HL-60/S4 (cell line): ENCODE results near the gene ZNF827.

Source experiments
- in situ Hi-C: fragments of 300-500 bp; cut with MboI; formaldehyde crosslinking; loops from 2 replicates; pipeline ENCODE4 v1.14.3; 2022; ENCODE audit warnings: low sequenced_read_pairs

The ZNF827 gene

GRCh38 chr4:145723336-145723735, 215.3 kb downstream of the ZNF827 start:
- in situ Hi-C loops = no loop called here

GRCh38 chr4:145722561-145722960, 216.1 kb downstream of the ZNF827 start:
- in situ Hi-C loops = no loop called here

GRCh38 chr4:145720656-145721055, 218.0 kb downstream of the ZNF827 start:
- in situ Hi-C loops = no loop called here

GRCh38 chr4:145719752-145720624, 218.6 kb downstream of the ZNF827 start:
- in situ Hi-C loops = no loop called here

- in situ Hi-C loops = no loop called here
These were observed 221.9 kb downstream of the ZNF827 start for GRCh38 chr4:145716661-145717200.

- in situ Hi-C loops = no loop called here
These were observed 222.4 kb downstream of the ZNF827 start for GRCh38 chr4:145716200-145716599.

- in situ Hi-C loops = no loop called here
These were observed 228.8 kb downstream of the ZNF827 start for GRCh38 chr4:145709843-145710242.

GRCh38 chr4:145709336-145709735, 229.3 kb downstream of the ZNF827 start:
- in situ Hi-C loops = no loop called here
